Measurements from ENCODE around the gene BMPER. TPM values are rescaled to one million over a fixed set of nuclear protein-coding genes. Genes with fewer than 3 reads are reported as not detected.

The BMPER gene
- total and polyA plus RNA-seq, 10 of the 15 experiments (the other 5 are each of a cell fraction or from before 2014, with no cell fraction given) = 0.02 to 0.08 TPM; not detected in 8

- no peak for TF ChIP-seq BCLAF1 (IDR thresholded peaks at IDR 0.05)
- TF ChIP-seq SIX5 (IDR thresholded peaks at IDR 0.05; ENCODE audit: low read depth, low read length, severe bottlenecking) = no peak
Observed at GRCh38 chr7:33981226-33981625, 75.9 kb downstream of the BMPER start (continued).

- WGBS (ENCODE audit: insufficient coverage, insufficient replicate concordance, low lambda C conversion rate, missing lambda C conversion rate) = 14% methylated on average over 5 of the region's 5 CpGs
- no peaks in the 10 kb centered on the region for H4K20me1 ChIP-seq (ENCODE audit: control insufficient read depth, insufficient read depth)
- DNase-seq (ENCODE audit: low read depth, low spot score) (no peak), FAIRE-seq (no peak), ATAC-seq (no peak)
- no peaks in the 10 kb centered on the region for H3K27me3 ChIP-seq (replicated peaks in 1 of 2; ENCODE audit: control insufficient read depth in 2 of 2, insufficient read depth in 2 of 2, low read length in 1 of 2)
- ChIA-PET CTCF (interaction anchor here (1.1 to 1.9 kb wide), 2 partner anchors 12 to 20 kb away, joined by 4 to 6 read pairs; no protein-coding TSS in a partner anchor), SMC1A (ENCODE audit: uncharacterized antibody, unreplicated experiment) (no interaction called here), RAD21 (ENCODE audit: unreplicated experiment) (no interaction called here), POLR2A (no interaction called here)
- H3K9me3 ChIP-seq (replicated peaks; ENCODE audit: control insufficient read depth, insufficient read depth, low read length) = no peaks in the 10 kb centered on the region
- no peak overlapping the region for H2AFZ ChIP-seq (ENCODE audit: control insufficient read depth, low read depth, low read length)
- H3K79me2 ChIP-seq (ENCODE audit: control insufficient read depth, insufficient read depth, low read length) = no peaks in the 10 kb centered on the region
- no TSS peak for BruUV-seq (replicated peaks)
- H3K36me3 ChIP-seq (ENCODE audit: control insufficient read depth in 2 of 2, insufficient read depth in 2 of 2, low read length in 1 of 2) = no peaks in the 10 kb centered on the region
- H3K4me1 ChIP-seq (ENCODE audit: control insufficient read depth, insufficient read depth, low read length) = no peaks in the 10 kb centered on the region
- no peak overlapping the region for H3K4me2 ChIP-seq (ENCODE audit: control insufficient read depth, insufficient read depth)
- intact Hi-C loops (cut with micrococcal nuclease; ENCODE audit: unreplicated experiment) (no loop called here), in situ Hi-C loops (cut with MboI) (no loop called here)
- H3K9ac ChIP-seq (ENCODE audit: control insufficient read depth, insufficient read depth, low read length) = no peak overlapping the region
- H3K4me3 ChIP-seq = no peak overlapping the region
- no peak overlapping the region for H3K27ac ChIP-seq (ENCODE audit: control insufficient read depth, insufficient read depth)
- TF ChIP-seq BCL3 (IDR thresholded peaks at IDR 0.05; ENCODE audit: borderline replicate concordance, insufficient read depth, low read depth, low read length, poor library complexity, severe bottlenecking) (peak; percentile 12), ZBTB40 (IDR thresholded peaks at IDR 0.05; ENCODE audit: borderline replicate concordance) (no peak), SIX5 (IDR thresholded peaks at IDR 0.05; ENCODE audit: low read depth, low read length, severe bottlenecking) (no peak), LARP7 (IDR thresholded peaks at IDR 0.05) (no peak), TCF12 (IDR thresholded peaks at IDR 0.05; ENCODE audit: low read depth, low read length) (no peak), PRDM15 (CRISPR knock-in tag; IDR thresholded peaks at IDR 0.05) (no peak), NFYB (IDR thresholded peaks at IDR 0.05; ENCODE audit: insufficient read depth, low read depth, low read length) (no peak)
Observed at GRCh38 chr7:33981671-33982424, 76.5 kb downstream of the BMPER start.
